C4-2B (cell line): Measurements from ENCODE around the gene PACS2.

ENCODE experiments used
- ZFX ChIP-seq: fragments of 450-650 bp; IDR thresholded peaks from 2 replicates; pipeline ENCODE4 v1.6.1; 2017
- TF ChIP-seq, protein P1 (sequence below): fragments of 450-650 bp; conservative IDR thresholded peaks from 2 replicates; pipeline ENCODE4 v1.5.1; 2017; ENCODE audit warnings: mild to moderate bottlenecking

DNA sequence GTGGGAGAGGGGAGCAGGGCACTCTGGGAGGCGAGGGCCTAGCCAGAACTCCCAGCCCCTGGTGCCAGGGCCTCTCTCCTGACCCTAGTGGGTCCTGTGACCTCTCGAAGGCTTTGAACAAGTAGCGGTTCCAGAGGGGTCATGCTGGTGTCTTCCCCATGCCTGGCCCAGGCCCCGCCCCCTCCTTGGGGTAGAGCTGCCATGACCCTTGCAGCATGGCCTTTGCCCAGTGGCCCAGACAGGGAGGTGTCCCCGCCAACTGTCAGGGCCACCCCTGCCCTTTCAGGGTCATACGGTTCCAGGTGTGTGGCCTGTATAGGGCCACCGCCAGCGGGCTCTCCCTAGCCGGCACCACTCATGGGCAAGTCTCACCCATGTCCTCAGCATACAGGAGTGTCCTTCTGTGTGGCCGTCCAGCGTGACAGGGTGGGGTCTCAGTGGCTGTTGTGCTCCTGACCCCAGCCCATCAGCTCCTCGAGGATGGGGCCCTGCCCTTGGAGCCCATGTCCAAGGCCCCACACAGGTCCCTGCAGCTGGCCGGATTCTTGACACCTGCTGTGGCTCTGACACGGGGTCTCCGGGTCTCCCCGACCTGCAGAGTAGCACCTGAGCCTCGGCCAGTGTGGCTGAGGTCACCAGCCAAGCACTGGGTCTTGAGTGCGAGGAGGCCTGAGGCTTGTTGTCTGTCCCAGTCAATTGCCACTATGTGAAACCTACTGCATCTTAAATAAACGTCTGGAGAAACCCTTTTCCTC, 34.6 kb downstream of the PACS2 start:
- TF ChIP-seq, protein P1, sequence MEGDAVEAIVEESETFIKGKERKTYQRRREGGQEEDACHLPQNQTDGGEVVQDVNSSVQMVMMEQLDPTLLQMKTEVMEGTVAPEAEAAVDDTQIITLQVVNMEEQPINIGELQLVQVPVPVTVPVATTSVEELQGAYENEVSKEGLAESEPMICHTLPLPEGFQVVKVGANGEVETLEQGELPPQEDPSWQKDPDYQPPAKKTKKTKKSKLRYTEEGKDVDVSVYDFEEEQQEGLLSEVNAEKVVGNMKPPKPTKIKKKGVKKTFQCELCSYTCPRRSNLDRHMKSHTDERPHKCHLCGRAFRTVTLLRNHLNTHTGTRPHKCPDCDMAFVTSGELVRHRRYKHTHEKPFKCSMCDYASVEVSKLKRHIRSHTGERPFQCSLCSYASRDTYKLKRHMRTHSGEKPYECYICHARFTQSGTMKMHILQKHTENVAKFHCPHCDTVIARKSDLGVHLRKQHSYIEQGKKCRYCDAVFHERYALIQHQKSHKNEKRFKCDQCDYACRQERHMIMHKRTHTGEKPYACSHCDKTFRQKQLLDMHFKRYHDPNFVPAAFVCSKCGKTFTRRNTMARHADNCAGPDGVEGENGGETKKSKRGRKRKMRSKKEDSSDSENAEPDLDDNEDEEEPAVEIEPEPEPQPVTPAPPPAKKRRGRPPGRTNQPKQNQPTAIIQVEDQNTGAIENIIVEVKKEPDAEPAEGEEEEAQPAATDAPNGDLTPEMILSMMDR = no peak
- TF ChIP-seq ZFX = no peak
